Hepatocyte (in vitro differentiated cells): Measurements from ENCODE around the gene CHRNB4.

Experiments used
- CTCF ChIP-seq: fragments of 200-600 bp; sonication (generic); IDR thresholded peaks from 2 replicates; pipeline ENCODE4 v1.5.1; 2016; ENCODE audit warnings: antibody characterized with exemption, mild to moderate bottlenecking; ENCODE audit not compliant: poor library complexity
- EZH2 ChIP-seq: fragments of 200-600 bp; sonication (generic); IDR thresholded peaks from 2 replicates; pipeline ENCODE4 v1.6.1; 2016; ENCODE audit warnings: antibody characterized with exemption, mild to moderate bottlenecking, borderline replicate concordance

- TF ChIP-seq CTCF (no peak), EZH2 (no peak)
Observed at GRCh38 chr15:78637776-78638435, 3.1 kb downstream of the CHRNB4 start.
